Stimulated activated CD4-positive, alpha-beta T cell treated with anti-CD3 and anti-CD28 coated beads, Interleukin-12 subunit alpha, Interleukin-12 subunit beta, amount 100 ng/mL, for 4 hours (primary cell): ENCODE measurements around the gene MYT1.

Experiments
- DNase-seq: peaks from one replicate; pipeline ENCODE4 v3.0.0-alpha.2; 2020

Gene MYT1

DNA sequence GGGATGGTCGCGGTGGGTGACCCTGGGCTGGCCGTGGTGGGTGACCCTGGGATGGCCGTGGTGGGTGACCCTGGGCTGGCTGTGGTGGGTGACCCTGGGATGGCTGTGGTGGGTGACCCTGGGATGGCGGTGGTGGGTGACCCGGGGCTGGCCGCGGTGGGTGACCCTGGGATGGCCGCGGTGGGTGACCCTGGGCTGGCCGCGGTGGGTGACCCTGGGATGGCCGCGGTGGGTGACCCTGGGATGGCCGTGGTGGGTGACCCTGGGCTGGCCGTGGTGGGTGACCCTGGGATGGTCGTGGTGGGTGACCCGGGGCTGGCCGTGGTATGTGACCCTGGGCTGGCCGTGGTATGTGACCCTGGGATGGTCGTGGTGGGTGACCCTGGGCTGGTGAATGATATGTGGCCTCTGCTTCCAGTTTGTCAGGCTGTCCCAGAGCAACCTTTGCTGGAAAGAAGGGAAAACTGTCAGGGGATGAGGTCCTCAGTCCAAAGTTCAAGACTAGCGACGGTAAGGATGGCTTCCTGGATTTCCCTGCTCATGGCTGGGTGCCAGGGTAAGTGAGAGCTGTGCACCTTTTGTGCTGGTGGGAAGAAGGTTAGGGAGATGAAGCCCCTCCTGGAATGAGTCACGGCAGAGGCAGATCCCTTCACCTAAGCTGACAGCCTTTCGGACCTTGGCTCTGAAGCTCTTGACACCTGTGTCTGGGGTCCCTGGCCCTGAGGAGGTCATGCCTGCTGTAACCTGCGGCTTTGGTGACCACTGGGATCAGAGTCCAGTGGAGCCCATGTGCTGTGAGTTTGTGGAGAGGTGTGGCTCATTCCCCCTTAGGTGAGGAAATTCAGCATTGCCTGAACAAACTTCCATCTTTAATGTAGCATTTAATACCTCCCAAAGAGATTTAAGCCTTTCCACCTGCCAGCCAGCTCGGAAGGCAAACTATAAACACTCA is 72.2 kb downstream of the MYT1 start:
- no peak for DNase-seq

DNA sequence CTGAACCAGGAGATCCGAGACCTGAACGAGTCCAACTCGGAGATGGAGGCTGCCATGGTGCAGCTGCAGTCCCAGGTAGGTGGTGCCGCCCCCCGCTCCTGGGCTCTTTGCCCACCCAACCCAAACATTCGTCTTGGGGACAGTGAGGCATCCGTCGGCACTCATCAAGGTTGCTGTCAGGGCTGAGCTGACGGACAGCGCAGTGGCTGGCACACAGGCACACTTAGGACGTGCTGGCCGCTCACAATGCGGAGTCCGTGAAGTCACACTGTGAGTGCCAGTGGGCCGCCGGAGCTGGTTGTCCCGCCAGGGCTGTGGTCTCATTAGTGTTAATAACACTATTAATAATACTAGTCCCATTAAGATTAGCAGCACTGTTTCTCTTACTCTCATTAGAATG is 73.1 kb downstream of the MYT1 start:
- DNase-seq: no peak

DNA sequence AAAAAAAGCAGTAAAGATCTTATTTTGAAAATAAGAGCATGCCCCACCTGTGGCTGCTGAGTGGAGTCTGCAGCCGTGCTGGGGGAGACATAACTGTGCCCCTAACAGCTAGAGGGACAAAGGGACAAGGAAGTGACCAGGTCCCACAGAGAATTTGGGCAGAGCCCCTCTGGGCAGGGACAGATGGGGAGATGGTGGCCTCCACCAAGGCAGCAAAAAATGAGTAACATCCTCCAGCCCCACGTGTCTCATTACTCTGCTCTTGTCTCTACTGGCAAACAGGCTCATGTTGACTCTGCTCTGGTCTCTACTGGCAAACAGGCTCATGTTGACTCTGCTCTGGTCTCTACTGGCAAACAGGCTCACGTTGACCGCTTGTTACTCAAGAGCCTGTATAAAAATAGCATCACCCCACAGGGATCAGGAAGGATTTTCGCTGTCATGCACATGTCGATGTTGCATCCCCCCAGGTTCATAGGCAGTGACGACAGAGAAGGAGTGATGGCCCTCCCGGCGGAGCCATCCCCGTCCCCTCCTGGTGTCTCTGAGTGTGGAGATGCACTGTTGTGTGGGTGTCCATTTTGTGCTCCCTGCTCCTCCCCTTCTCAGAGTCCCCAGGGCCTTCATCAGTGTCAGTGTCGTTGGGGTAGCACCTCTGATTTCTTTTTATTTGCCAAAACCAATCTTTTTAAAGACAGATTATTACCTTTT is 74.0 kb downstream of the MYT1 start:
- no peak for DNase-seq

DNA sequence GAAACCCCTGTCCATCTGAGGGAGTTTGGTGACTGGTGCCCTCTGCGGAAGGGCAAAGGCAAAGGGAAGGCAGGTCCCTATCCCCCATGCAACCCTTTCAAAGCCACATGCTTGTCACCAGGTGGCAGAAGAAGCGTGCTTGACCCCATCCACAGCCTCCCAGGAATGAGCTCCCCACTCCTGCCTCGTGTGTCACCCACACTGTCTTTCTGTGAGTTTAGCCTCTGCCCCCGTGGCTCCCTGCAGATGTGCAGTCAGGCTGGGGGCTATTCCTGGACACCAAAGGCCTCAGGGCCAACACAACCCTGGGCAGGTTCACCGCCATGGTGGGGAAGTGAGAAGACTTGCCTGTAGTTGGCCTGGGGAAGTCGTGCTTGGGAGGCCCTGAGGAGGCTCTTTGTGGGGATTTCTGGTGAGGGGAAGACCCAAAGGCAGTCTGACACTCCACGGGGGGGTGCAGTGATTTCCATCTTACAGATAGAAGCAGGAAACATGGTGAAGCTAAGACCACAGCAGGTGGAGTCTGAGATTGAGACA is 74.7 kb downstream of the MYT1 start:
- no peak for DNase-seq

DNA sequence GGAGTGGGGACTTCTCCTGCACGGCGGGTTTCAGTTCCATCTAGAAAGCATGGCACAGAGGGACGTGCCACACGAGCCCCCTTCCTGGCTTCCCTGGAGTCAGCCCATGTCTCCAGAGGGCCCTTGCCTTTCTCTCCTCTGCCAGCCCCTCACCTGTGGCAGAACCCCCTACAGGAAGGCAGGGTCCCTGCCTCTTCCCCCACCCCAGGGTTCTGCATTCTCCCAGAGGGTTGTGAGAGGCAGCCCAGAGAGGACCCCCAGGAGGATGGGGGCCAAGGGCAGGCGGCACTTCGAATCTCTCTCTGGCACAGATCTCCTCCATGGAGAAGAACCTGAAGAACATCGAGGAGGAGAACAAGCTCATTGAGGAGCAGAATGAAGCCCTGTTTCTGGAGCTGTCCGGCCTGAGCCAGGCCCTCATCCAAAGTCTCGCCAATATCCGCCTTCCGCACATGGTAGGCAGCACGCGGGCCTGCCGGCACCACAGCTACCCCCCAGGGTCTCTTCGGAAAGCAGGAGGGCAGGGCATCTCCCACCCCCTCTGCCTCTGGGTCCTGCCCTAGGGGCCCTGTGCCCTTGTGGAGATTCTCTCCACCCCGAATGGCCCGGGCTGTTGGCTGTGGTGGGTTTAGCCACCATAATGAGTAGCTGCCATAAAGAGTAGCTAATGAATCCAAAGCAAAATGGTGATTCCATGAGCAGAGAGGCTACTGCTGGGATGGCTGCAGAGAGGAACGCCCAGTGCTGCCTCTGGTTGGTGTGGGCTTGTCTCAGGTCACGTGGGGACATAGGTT is 75.4 kb downstream of the MYT1 start:
- no peak for DNase-seq

DNA sequence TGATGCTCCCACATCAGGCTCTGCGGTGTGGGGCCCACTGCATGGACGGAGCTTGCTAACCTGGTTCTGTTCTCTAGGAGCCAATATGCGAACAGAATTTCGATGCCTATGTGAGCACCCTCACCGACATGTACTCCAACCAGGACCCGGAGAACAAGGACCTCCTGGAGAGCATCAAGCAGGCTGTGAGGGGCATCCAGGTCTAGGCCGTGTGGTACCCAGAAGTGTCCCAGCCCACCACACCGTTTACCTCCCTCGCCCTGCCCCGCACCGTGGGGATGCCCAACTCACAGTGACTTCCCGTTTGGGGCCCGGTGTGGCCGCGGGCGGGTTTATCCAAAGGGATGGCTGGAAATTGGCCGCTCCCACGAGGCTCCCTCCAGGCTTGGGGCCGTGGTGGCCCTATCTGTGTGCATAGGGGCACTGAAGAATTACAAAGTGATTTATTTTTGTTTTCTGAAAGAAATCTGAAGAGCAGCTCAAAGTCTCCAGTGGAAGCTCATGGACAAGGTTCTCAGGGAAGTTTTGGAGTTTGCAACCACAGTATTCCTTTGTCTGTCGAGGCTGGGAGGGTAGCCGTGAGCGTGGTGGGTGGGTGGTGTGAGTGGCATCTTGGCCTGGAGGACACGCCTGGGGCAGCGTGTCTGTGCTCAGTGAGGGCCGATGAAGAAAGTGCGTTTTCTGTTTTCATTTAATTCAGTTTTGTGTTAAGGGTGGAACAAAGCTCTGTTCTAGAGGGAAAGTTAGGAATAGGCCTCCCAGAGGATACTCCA is 76.2 kb downstream of the MYT1 start:
- no peak for DNase-seq

GRCh38 chr20:64241061-64241460 is 76.8 kb downstream of the MYT1 start:
- DNase-seq: no peak

GRCh38 chr20:64242003-64242796 is 77.9 kb downstream of the MYT1 start:
- DNase-seq: no peak

GRCh38 chr20:64242797-64243475 is 78.7 kb downstream of the MYT1 start:
- DNase-seq: no peak

GRCh38 chr20:64244281-64244805 is 80.1 kb downstream of the MYT1 start:
- DNase-seq: no peak

DNA sequence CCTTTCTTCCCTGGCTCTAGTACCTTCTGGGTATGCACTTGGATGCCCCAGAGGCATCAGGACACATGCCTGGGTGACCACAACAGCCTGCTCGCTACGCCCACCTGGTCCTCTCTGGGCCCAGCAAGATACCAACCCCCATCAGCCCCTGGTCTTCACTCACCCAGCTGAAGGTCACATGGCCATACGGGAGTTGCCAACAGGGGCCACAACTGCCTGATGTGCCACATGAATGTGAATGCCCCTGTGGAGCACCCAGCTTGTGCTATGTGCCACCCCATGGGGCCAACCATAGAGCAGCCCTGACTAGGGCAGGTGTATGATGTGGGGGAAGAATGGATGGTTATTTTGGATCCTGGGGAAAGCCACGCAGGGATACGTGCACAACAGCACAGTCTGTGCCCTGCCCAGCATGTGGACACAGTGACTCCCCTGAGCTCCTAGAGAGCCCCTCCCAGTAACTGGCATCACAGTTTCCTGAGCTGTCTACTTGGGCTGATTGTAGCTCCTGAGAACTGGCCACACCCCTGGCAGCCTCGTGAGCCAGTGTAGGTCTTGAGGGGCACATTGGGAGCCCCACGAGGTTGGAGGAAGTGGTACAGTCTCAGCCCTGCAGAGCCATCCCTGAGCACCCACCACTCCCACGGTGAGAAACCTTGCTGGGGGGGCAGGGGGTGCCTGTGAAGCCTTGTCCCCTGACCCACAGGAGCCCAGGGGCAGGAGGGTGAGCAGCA is 80.8 kb downstream of the MYT1 start:
- DNase-seq: no peak

DNA sequence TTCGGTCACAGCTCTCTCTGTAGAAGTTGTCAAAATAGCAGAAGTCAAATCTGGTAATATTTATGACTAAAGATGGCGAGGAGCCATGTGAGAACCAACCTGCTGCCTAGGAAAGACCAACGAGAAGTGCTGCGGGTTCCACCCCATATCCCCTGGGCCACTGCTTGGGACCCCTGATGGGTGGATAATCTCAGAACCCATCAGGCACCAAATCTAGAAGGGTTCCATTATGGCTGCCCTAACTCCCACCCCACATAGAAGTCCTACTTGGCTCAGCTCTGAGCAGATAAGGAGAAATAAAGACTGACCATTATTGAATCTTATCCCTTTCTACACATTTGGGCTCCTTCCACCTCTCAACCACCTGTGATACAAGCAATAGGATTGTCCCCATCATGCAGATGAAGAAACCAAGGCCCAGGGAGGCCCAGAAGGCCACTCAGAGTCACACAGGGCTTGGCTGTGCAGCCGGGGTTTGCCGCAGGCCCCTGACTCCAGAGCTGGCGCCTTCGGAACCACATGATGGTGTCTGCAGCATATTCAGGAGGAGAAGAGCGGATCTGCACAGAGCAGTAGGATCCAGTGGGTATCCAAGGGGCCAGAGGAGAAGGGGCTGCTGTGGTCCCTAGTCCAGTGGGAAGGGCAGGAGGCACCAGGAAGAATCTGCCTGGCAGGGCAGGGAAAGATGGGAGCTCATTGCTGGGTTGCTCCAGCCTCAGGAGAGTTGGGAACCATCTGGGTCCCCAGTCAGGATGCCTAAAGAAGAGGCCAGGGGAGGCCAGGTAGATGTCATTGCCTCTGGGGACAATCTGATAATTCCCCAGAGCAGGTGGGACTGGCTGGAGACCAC is 81.7 kb downstream of the MYT1 start:
- no peak for DNase-seq

GRCh38 chr20:64246616-64247306 is 82.5 kb downstream of the MYT1 start:
- no peak for DNase-seq

DNA sequence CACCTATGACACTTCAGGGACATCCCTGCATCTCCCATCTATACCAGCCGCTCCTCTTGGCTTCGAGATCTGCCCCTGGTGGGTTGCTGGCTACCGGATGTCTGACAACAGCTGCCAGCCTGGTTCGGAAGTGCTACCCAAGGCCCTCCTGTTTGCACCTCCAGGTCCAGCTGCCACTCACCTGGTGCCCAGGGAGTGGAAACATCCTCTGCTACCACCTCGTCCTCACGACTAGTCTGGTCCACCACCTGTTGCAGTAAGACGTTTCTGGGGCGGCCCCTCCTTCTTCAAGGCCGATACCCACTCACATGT is 83.0 kb downstream of the MYT1 start:
- no peak for DNase-seq

DNA sequence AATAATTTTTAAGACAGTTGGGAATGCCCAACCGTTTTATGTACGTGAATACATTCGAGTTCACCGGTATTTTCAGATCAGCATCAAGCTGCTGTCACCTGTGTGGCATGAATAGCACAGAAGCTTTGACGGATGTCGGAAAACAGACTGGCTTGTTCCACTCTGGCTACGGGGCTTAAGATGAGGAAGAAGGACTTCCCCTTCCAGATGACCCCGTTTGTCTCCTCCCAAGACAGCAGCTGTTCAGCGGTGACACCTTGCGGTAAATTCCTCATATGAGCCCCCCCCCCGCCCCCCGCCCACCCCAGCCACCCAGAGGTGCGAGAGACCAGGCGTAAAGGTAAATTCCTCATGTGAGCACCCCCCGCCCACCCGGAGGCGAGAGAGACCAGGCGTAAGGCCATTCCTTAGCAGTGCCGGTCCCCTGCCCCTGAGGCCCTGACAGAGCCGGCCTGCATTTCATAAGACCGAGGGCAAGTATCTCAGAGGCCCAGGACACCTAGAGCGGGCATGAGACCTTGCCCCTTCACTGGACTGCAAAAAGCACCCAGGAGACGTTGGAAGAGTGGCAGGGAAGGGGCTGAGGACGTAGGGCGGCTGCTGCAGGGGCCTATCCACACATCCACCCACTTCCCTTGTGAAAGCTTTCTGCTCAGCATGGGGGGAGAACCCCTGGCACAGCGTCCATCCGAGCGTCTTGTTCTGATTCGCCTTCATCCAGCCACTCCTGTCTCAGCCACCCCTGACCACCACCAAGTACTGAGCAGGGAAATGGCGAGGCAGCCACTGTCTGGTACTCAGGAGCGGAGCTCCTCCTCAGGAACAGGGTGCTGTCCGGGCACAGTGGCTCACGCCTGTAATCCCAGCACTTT is 84.0 kb downstream of the MYT1 start:
- DNase-seq: no peak

DNA sequence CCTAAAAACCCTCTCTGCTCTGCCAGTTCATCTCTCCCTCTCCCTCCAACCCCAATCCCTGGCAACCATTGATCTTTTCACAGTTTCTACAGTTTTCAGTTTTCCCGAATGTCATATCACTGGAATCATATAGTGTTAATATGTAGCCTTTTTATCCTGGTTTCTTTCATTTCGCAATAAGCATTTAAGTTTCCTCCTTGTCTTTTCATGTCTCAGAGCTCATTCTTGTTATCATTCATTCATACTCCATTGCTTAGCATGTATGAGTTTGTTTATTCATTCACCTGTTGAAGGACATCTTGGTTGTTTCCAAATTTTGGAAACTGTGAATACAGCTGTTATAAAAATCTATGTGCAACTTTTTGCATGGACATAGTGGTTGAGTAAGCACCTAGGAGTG is 85.8 kb downstream of the MYT1 start:
- no peak for DNase-seq

- DNase-seq: no peak
These were observed 88.7 kb downstream of the MYT1 start for GRCh38 chr20:64253000-64253383.
